ENCODE results near the gene CAPS2.

- TF ChIP-seq CTCF (conservative IDR thresholded peaks at IDR 0.05; ENCODE audit: low read depth in 2 of 2) (no peak), REST (IDR thresholded peaks at IDR 0.05; ENCODE audit: unreplicated experiment) (no peak), EZH2 (IDR thresholded peaks at IDR 0.05; ENCODE audit: low read depth, unreplicated experiment) (no peak), POLR2AphosphoS5 (IDR thresholded peaks at IDR 0.05; ENCODE audit: low read depth) (no peak), CREB1 (CRISPR knock-in tag; IDR thresholded peaks at IDR 0.05; ENCODE audit: low read depth) (no peak), EZH2phosphoT487 (IDR thresholded peaks at IDR 0.05; ENCODE audit: unreplicated experiment) (no peak), NANOG (IDR thresholded peaks at IDR 0.05; ENCODE audit: borderline replicate concordance) (no peak), STAT1 (IDR thresholded peaks at IDR 0.05; ENCODE audit: unreplicated experiment) (no peak), JUNB (IDR thresholded peaks at IDR 0.05; ENCODE audit: unreplicated experiment) (no peak)
These were observed 58.5 kb downstream of the CAPS2 start for GRCh38 chr12:75271576-75271975.
